Sigmoid colon (tissue), 3 donors: ENCODE results near the gene SPON2.

Experiments
- CTCF ChIP-seq, 4 experiments: fragments of 450-650 bp in 3 of 4; fragments of 200-600 bp in 1 of 4; IDR thresholded peaks; one replicate each; pipeline ENCODE4 v1.5.1; 2016 to 2019; ENCODE audit warnings: antibody characterized with exemption in 4 of 4, mild to moderate bottlenecking in 3 of 4, moderate library complexity in 2 of 4
- POLR2A ChIP-seq, 2 donors: fragments of 450-650 bp; IDR thresholded peaks; one replicate each; pipeline ENCODE4 v1.6.1; 2016; ENCODE audit warnings: antibody characterized with exemption in 2 of 2, mild to moderate bottlenecking in 2 of 2, moderate library complexity in 2 of 2

GRCh38 chr4:1198098-1198844 is 25.9 kb upstream of the SPON2 start:
- TF ChIP-seq CTCF (IDR thresholded peaks at IDR 0.05) (no peak), POLR2A (IDR thresholded peaks at IDR 0.05) (no peak)
